Left cardiac atrium (tissue), 4 donors: ENCODE results near the gene CLEC16A. TPM values are rescaled to one million over a fixed set of nuclear protein-coding genes. Genes with fewer than 3 reads are reported as not detected.
A peak's percentile ranks its signal among the peaks of the same experiment; 100 is the strongest.
"Not testable (repeated sequence)": the region's sequence is repeated elsewhere in the genome, so short reads cannot be mapped to it uniquely, and the experiment has no call there.

Experiments used
- ATAC-seq, 2 donors: fragments of 200-7000 bp; cut with Tn5 transposase; one replicate each; pipeline ENCODE4 v1.9.1; 2020; ENCODE audit warnings: mild to moderate bottlenecking in 2 of 2, moderate library complexity in 2 of 2
- DNase-seq: peaks from one replicate; pipeline ENCODE4 v3.0.0-alpha.2; 2020
- intact Hi-C, 2 donors: fragments of 100-400 bp; cut with DNase I; formaldehyde crosslinking; loops; one replicate each; pipeline versions ENCODE4 v1.14.1 to v1.15.1; 2022 to 2023
- total RNA-seq, 2 donors: library from RNA; stranded (reverse); fragmentation: NEBNext Ultra II Directional; extraction: Animal tissue kit (Norgen Biotek cat#: 25700); gene quantifications; one replicate each; pipeline ENCODE4 v1.2.1, GENCODE V29; 2021
- donor health status: DM: no; HTN: yes; CAD: no.
- donor health status: DM: no; HTN: yes; CAD: no; lungs with severe emphysema.
- donor health status: DM: yes; HTN: yes; CAD: no.
- donor health status: Dilated cardiomyopathy.

CLEC16A gene
- total RNA-seq, 2 donors from 2014 or later: 25.5 to 30.2 TPM

GRCh38 chr16:10936272-10936984 lies 7.9 kb upstream of the CLEC16A start:
- no peak for DNase-seq
- ATAC-seq: no peak
- intact Hi-C loops: loop anchor here in 1 of 2 donors (10.0 kb wide), 1 partner anchor 362 kb away; no protein-coding TSS in a partner anchor

DNA sequence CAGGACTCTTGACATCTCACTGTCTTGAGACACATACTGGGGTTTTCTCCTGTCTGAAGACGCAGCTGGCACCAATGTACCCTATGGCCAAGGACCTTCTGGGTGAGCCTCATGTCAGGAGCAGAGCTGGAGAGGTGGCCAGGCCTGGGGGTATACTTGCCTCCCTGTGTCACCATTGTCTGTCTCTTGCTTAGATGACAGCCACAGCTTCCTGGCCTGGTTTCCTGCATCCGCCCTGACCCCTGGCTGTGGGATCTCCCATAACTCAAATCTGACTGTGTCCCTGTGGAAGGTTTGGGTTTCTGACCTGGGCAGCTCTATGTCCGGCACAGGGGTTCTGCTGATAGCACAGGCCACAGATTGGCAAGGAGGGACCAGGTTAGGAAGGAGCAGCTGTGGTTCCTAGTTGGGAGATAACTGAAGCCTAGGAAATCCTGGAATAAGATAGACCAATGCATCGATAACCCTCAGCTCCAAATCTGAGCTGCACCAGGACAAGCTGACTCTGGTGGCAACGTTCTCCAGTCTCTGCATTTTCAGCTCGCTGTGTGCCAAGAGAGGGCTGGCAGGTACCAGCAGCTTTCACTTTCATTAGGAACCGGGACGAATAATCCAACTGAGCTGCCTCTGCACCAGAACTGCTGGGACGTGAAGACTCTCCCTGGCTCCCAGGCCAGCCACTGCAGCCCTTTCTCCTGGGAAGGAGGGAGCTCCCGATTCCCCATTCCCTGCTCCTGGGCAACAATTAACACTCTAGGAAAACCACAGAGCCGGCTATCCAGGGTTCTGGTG lies 7.1 kb upstream of the CLEC16A start:
- DNase-seq (no peak), ATAC-seq (no peak)
- intact Hi-C loops: loop anchor here in 1 of 2 donors (10.0 kb wide), 1 partner anchor 362 kb away; no protein-coding TSS in a partner anchor

DNA sequence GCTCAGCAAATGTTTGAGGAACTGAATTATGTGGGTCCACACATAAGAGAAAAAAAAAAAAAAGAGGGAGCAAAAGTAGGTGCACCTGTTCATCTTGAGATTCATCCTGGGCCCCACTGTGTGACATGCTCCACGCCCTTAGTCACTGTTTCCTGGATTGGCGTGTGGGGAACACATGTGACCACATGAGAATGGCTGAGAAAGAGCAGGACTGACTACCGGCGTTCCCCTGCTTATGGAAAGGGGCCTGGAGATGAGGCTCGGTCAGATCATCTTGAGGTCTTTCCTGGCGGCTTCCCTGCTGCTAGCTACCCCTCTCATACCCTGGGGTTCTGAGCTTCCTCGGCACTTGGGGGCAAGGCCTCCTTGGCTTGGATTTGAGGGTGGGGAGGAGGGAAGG lies 6.0 kb upstream of the CLEC16A start:
- ATAC-seq: no peak
- intact Hi-C loops: loop anchor here in 1 of 2 donors (10.0 kb wide), 1 partner anchor 364 kb away; no protein-coding TSS in a partner anchor
- no peak for DNase-seq

GRCh38 chr16:10938796-10939648 lies 5.3 kb upstream of the CLEC16A start:
- DNase-seq (no peak), ATAC-seq (no peak)
- intact Hi-C loops: loop anchor here in 1 of 2 donors (10.0 kb wide), 1 partner anchor 364 kb away; no protein-coding TSS in a partner anchor

DNA sequence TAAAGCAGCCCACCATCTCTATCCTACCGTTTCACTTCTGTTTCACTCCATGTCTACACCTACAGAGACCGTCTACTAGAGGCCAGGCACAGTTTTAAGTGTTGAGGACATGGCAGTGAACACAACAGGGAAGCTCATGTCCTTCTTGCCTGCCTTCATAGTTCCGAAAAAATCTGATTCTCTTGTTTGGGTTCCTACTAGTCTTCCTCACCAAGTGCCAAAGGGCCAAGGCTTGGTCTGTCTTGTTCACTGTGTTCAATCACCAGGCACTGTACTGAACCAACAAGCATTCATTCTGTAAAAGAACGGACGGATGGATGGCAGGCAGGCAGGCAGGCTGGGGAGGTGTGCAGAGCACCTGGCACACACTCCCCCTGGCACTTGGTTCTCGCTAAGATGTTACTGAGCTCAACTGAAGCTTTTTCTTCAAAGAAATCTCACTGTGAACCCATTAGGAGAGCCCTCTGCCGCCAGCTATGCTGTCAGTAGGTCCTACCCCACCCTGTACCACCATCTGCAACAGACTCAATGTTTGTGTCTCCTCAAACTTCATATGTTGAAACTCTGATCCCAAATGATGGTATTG lies 4.6 kb upstream of the CLEC16A start:
- intact Hi-C loops: loop anchor here in 1 of 2 donors (10.0 kb wide), 1 partner anchor 365 kb away; no protein-coding TSS in a partner anchor
- DNase-seq (no peak), ATAC-seq (no peak)

GRCh38 chr16:10940501-10941079 lies 3.8 kb upstream of the CLEC16A start:
- ATAC-seq: no peak
- intact Hi-C loops: no loop called here
- DNase-seq: no peak

- ATAC-seq (peak; percentile 1 to 2), DNase-seq (no peak)
- intact Hi-C loops: no loop called here
Observed at GRCh38 chr16:10941127-10941933, 3.0 kb upstream of the CLEC16A start.

DNA sequence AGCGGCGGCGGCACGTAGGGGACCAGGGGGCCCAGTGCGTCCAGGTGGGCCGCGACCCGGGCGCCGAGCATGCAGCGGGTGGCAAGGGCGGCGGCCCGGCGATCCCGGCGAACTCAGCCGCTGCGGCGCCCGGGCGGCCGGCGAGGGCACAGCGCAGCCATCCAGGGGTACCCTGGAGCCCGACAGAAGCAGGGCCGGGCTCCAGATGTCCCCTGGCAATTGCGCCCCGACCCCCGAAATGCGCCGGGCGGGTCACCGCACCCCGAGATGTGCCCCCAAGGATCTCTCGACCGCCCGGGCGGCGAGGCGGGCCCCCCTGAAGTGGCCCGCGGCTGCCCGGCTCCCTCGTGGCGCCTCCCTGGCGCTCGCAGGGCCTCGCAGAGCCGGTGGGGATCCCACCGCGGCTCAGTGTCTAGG lies 2.4 kb upstream of the CLEC16A start:
- peak; percentile 0 to 5 for ATAC-seq
- intact Hi-C loops, DNase-seq: not testable (repeated sequence)

GRCh38 chr16:10942352-10943063 lies 1.9 kb upstream of the CLEC16A start, which contains the start of gene DEXI:
Gene DEXI (minus strand): TSS chr16:10942468. CDS start chr16:10942005, 463 bp downstream.
- DNase-seq (peak; percentile 96), ATAC-seq (peak; percentile 77 to 82)
- intact Hi-C loops: no loop called here

DNA sequence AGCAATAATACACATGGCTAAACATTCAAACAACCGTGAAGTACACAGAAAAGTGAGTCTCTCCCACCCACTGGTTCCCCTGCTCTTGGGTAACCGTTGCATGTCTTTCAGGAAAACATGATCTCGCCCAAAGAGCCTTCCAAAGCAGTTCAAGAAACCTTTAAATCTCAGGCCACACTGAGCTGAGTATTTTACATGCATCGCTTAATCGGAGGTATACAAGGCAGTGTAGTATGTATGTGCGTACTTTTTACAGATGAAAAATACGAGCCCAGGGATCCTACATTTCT lies 1.4 kb upstream of the CLEC16A start:
- ATAC-seq: no peak
- intact Hi-C loops: no loop called here
- no peak for DNase-seq

GRCh38 chr16:10945065-10945787 lies 862 bp downstream of the CLEC16A start:
- ATAC-seq: no peak
- no peak for DNase-seq
- intact Hi-C loops: no loop called here

- intact Hi-C loops: no loop called here
- ATAC-seq (no peak), DNase-seq (no peak)
Observed at GRCh38 chr16:10946308-10946707, 1.9 kb downstream of the CLEC16A start.

DNA sequence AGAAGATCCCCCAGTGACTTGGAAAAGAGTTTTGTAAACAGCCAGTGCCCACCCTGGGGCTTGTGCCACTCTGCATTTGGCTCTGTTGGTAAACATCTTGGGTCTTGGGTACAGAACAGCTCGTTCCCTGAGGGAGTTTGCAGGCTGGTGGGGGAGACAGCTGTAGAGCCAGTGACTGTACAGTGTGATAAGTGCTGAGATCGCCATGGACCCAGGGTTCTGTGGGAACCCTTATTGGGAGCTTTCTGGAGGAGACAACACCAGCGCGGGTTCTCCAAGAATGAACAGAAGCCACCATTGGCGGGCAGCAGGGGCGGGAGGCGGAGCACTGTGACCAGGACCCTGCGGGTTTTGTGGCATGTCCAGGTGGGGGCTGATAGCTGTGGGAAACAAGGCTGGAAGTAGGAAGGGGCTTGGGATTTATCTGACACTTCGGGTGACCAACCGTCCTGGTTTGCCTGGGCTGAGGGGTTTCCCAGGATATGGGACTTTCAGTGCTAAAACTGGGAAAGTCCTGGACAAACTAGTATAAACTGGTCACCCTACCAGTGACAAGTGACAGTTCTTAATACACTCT lies 2.9 kb downstream of the CLEC16A start:
- no peak for ATAC-seq
- intact Hi-C loops: no loop called here
- no peak for DNase-seq

DNA sequence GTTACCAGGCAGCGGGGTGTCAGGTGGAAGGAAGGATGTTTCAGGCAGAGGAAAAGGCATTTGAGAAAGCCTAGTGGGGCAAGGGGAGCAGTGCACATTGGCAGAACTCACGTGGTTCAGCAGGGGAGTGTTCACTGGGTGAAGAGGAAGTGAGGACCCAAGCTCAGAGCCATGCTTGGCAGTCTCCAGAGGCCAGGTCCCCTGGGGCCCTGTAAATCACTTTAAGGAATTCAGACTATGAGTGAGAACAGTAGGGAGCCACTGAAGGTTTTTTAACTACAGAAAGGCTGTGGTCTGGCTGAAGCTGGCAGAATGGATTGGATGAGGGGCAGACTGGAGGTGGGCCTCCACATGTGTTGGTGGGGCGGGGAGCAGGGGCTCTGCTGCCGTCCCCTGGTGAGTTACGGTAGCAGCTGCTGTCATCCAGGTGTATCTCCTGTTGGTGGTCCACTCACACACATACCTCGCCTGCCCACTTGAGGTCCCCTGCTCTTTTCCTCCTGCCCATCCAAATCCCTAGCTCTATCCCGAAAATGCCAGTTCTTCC lies 5.1 kb downstream of the CLEC16A start:
- intact Hi-C loops: no loop called here

GRCh38 chr16:10950393-10950792 lies 6.0 kb downstream of the CLEC16A start:
- intact Hi-C loops: no loop called here
- ATAC-seq (peak in 1 of 2 donors; percentile 15), DNase-seq (no peak)

More for the DNA sequence above, 5.1 kb downstream of the CLEC16A start:
- no peak for ATAC-seq
- DNase-seq: no peak

DNA sequence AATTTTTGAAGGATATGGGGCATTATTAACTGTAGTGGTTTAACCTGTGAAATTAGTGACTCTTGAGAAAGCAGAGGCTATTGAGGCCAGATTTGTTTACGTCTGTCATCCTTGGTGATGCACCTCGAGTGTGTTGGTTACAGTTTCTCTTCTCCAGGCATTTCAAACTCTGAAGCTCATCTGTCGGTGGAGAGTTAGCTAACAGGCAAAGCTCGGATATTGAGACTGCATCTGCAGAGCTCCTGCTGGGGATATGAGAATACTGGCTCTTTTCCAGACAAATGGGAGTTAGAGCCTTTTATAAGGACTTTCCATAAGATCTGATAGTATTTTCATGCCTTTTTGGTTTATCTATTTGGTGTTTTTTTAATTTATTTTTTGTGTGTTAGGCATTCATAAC lies 6.7 kb downstream of the CLEC16A start:
- DNase-seq (no peak), ATAC-seq (no peak)
- intact Hi-C loops: no loop called here
